HEK293 (cell line): Measurements from ENCODE around the gene RGS11.

Experiments used
- CTCF ChIA-PET: fragments of 350-600 bp; formaldehyde crosslinking; extraction: SDS; loops from one replicate; lab custom pipeline; 2021; ENCODE audit warnings: antibody characterized with exemption; lab: Yijun Ruan, JAX
- POLR2A ChIA-PET: fragments of 300-600 bp; formaldehyde crosslinking; extraction: SDS; loops from one replicate; lab custom pipeline; 2020; ENCODE audit warnings: antibody characterized with exemption, inconsistent platforms; lab: Yijun Ruan, JAX
- H3K27ac ChIP-seq: fragments of 200-500 bp; sonication (Bioruptor generic); 2 replicates; pipeline ENCODE4 v1.5.1; 2014; ENCODE audit warnings: low read depth, low read length, control low read depth, inconsistent platforms; ENCODE audit errors: extremely low read depth
- H3K36me3 ChIP-seq, 2 experiments: fragments of 200-500 bp in 1 of 2; sonication (Bioruptor generic) in 1 of 2; 1 replicate in 1 of 2; 2 replicates in 1 of 2; pipeline ENCODE4 v1.5.1; 2014 to 2017; ENCODE audit warnings: inconsistent platforms in 2 of 2, low read length in 2 of 2; ENCODE audit not compliant: control insufficient read depth in 2 of 2, insufficient read depth in 1 of 2
- H3K4me1 ChIP-seq: fragments of 200-500 bp; sonication (Bioruptor generic); 2 replicates; pipeline ENCODE4 v1.5.1; 2014; ENCODE audit warnings: mild to moderate bottlenecking, low read length, inconsistent platforms; ENCODE audit not compliant: control insufficient read depth, insufficient read depth
- H3K4me3 ChIP-seq: 2 replicates; pipeline ENCODE4 v1.5.1; 2011; ENCODE audit warnings: low read depth, mild to moderate bottlenecking, control low read depth, low read length, moderate library complexity
- H3K9me3 ChIP-seq: fragments of 200-500 bp; sonication (Bioruptor generic); 2 replicates; pipeline ENCODE4 v1.5.1; 2014; ENCODE audit warnings: low read depth, low read length, inconsistent platforms; ENCODE audit not compliant: control insufficient read depth, insufficient read depth
- GLIS2 ChIP-seq: fragments of 450-650 bp; formaldehyde crosslinking; IDR thresholded peaks from 2 replicates; pipeline ENCODE4 v1.5.1; 2016; ENCODE audit warnings: missing biosample characterization, missing genetic modification characterization
- ZBTB11 ChIP-seq: fragments of 450-650 bp; formaldehyde crosslinking; conservative IDR thresholded peaks from 2 replicates; pipeline ENCODE4 v1.5.1; 2016; ENCODE audit warnings: low read depth, missing biosample characterization, missing genetic modification characterization
- ZBTB17 ChIP-seq: fragments of 450-650 bp; formaldehyde crosslinking; IDR thresholded peaks from 2 replicates; pipeline ENCODE4 v1.5.1; 2016; ENCODE audit warnings: missing biosample characterization, missing genetic modification characterization
- ZNF10 ChIP-seq: fragments of 450-650 bp; formaldehyde crosslinking; IDR thresholded peaks from 2 replicates; pipeline ENCODE4 v1.5.1; 2017; ENCODE audit warnings: missing biosample characterization, missing genetic modification characterization
- ZNF133 ChIP-seq: fragments of 450-650 bp; formaldehyde crosslinking; IDR thresholded peaks from 2 replicates; pipeline ENCODE4 v1.5.1; 2016; ENCODE audit warnings: missing biosample characterization, missing genetic modification characterization
- ZNF280D ChIP-seq: fragments of 450-650 bp; formaldehyde crosslinking; IDR thresholded peaks from 2 replicates; pipeline ENCODE4 v1.5.1; 2016; ENCODE audit warnings: missing biosample characterization, missing genetic modification characterization
- ZNF335 ChIP-seq: fragments of 450-650 bp; formaldehyde crosslinking; conservative IDR thresholded peaks from 2 replicates; pipeline ENCODE4 v1.5.1; 2016; ENCODE audit warnings: missing biosample characterization, missing genetic modification characterization
- ZNF518A ChIP-seq: fragments of 450-650 bp; formaldehyde crosslinking; conservative IDR thresholded peaks from 2 replicates; pipeline ENCODE4 v1.5.1; 2016; ENCODE audit warnings: low read depth, missing biosample characterization, missing genetic modification characterization
- ZNF600 ChIP-seq: fragments of 450-650 bp; formaldehyde crosslinking; IDR thresholded peaks from 2 replicates; pipeline ENCODE4 v1.5.1; 2016; ENCODE audit warnings: missing biosample characterization, missing genetic modification characterization
- ZNF654 ChIP-seq: fragments of 450-650 bp; formaldehyde crosslinking; IDR thresholded peaks from 2 replicates; pipeline ENCODE4 v1.5.1; 2016; ENCODE audit warnings: low read depth, missing biosample characterization, missing genetic modification characterization
- ZNF777 ChIP-seq: fragments of 450-650 bp; formaldehyde crosslinking; IDR thresholded peaks from 2 replicates; pipeline ENCODE4 v1.5.1; 2017; ENCODE audit warnings: missing biosample characterization, missing genetic modification characterization, borderline replicate concordance

Gene RGS11

GRCh38 chr16:287981-288920 is 12.5 kb upstream of the RGS11 start (continued):
- TF ChIP-seq ZBTB11 (tag by site-specific recombination) (no peak), GLIS2 (tag by site-specific recombination) (peak; percentile 66), ZBTB17 (peak; percentile 48), ZNF133 (no peak)

GRCh38 chr16:287298-287811 is 11.6 kb upstream of the RGS11 start:
- Histone ChIP-seq H3K4me3 (no peak overlapping the region), H3K27ac (no peak overlapping the region), H3K4me1 (no peaks in the 10 kb centered on the region), H3K36me3 (peaks cover 0 to 63% of the 10 kb centered on the region in 2 experiments; a peak in 2 of 3 replicates), H3K9me3 (no peaks in the 10 kb centered on the region)
- ChIA-PET CTCF (interaction anchor here (0.6 kb wide), 1 partner anchor 32 kb away, joined by 3 read pairs; no protein-coding TSS in a partner anchor), POLR2A (interaction anchor here (0.7 kb wide), 1 partner anchor 63 kb away, joined by 3 read pairs; no protein-coding TSS in a partner anchor)
- TF ChIP-seq ZNF335 (tag by site-specific recombination): no peak
- TF ChIP-seq ZNF518A (tag by site-specific recombination): no peak
- TF ChIP-seq ZNF600 (tag by site-specific recombination): 0 out of 2 replicates have a peak, but pooled peaks have one; percentile 1
- TF ChIP-seq ZNF654 (tag by site-specific recombination): peak; percentile 15; the same call in 1 of the 2 replicates
- no peak for TF ChIP-seq ZNF10 (tag by site-specific recombination)
- TF ChIP-seq ZNF280D (tag by site-specific recombination): no peak
- no peak for TF ChIP-seq ZNF777 (tag by site-specific recombination)
